Activated CD8-positive, alpha-beta T cell treated with anti-CD3 and anti-CD28 coated beads for 36 hours (primary cell): ENCODE results near the gene TPST1. TPM values are rescaled to one million over a fixed set of nuclear protein-coding genes. Genes with fewer than 3 reads are reported as not detected.

Source experiments
- ATAC-seq: fragments of 200-7000 bp; cut with Tn5 transposase; one replicate; pipeline ENCODE4 v1.10.0; 2021; ENCODE audit warnings: mild to moderate bottlenecking, moderate library complexity
- CTCF ChIA-PET: fragments of 350-600 bp; sonication (Branson Sonifier 250); formaldehyde crosslinking; loops from one replicate; lab custom pipeline; 2021; ENCODE audit warnings: antibody characterized with exemption; lab: Charles Lee
- POLR2A ChIA-PET: fragments of 350-600 bp; sonication (Branson Sonifier 250); formaldehyde crosslinking; loops from one replicate; lab custom pipeline; 2021; ENCODE audit warnings: antibody characterized with exemption; lab: Charles Lee
- DNase-seq: peaks from one replicate; pipeline ENCODE4 v3.0.0-alpha.2; 2020
- H3K27ac Mint-ChIP-seq: one replicate; pipeline ENCODE4 v1.8.0; 2021; ENCODE audit warnings: mild to moderate bottlenecking, mixed read lengths
- H3K27me3 Mint-ChIP-seq: one replicate; pipeline ENCODE4 v1.8.0; 2021; ENCODE audit warnings: mixed read lengths
- H3K36me3 Mint-ChIP-seq: one replicate; pipeline ENCODE4 v1.8.0; 2021; ENCODE audit warnings: low read depth, mixed read lengths
- H3K4me1 Mint-ChIP-seq: one replicate; pipeline ENCODE4 v1.8.0; 2021; ENCODE audit warnings: low read depth, mixed read lengths
- H3K4me3 Mint-ChIP-seq: one replicate; pipeline ENCODE4 v1.8.0; 2021; ENCODE audit warnings: mild to moderate bottlenecking, moderate library complexity, mixed read lengths
- H3K9me3 Mint-ChIP-seq: one replicate; pipeline ENCODE4 v1.8.0; 2021; ENCODE audit warnings: mixed read lengths
- intact Hi-C: fragments of 100-400 bp; cut with micrococcal nuclease; formaldehyde crosslinking; loops from one replicate; pipeline ENCODE4 v1.10.0; 2022
- total RNA-seq, 2 experiments: library from RNA; stranded (reverse); gene quantifications; one replicate each; pipeline ENCODE4 v1.2.3, GENCODE V29; 2021
- TF ChIP-seq, protein P1 (sequence below): fragments of 200-600 bp; IDR thresholded peaks from one replicate; pipeline ENCODE4 v1.8.0; 2022; ENCODE audit warnings: antibody characterized with exemption, mild to moderate bottlenecking

TPST1 gene
- total RNA-seq, 2 experiments from 2014 or later: 2.4 TPM

DNA sequence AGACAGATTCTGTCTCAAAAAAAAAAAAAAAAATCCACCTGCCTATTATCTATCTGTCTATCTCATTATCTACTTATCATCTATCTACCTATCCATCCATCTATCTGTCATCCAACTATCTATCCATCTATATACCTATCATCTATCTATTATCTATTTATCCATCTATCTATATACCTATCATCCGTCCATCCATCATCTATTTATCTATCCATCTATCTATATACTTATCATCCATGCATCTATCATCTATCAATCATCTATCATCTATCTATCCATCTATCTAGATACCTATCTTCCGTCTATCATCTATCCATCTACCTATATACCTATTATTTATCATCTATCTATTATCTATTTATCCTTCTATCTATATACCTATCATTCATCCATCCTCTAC lies 16.5 kb upstream of the TPST1 start:
- ATAC-seq (no peak), DNase-seq (no peak)
- intact Hi-C loops: no loop called here
- Mint-ChIP-seq H3K27me3 (no peaks in the 10 kb centered on the region), H3K9me3 (no peaks in the 10 kb centered on the region), H3K4me1 (no peaks in the 10 kb centered on the region), H3K27ac (no peak overlapping the region), H3K4me3 (no peak overlapping the region), H3K36me3 (no peaks in the 10 kb centered on the region)
- TF ChIP-seq, protein P1, sequence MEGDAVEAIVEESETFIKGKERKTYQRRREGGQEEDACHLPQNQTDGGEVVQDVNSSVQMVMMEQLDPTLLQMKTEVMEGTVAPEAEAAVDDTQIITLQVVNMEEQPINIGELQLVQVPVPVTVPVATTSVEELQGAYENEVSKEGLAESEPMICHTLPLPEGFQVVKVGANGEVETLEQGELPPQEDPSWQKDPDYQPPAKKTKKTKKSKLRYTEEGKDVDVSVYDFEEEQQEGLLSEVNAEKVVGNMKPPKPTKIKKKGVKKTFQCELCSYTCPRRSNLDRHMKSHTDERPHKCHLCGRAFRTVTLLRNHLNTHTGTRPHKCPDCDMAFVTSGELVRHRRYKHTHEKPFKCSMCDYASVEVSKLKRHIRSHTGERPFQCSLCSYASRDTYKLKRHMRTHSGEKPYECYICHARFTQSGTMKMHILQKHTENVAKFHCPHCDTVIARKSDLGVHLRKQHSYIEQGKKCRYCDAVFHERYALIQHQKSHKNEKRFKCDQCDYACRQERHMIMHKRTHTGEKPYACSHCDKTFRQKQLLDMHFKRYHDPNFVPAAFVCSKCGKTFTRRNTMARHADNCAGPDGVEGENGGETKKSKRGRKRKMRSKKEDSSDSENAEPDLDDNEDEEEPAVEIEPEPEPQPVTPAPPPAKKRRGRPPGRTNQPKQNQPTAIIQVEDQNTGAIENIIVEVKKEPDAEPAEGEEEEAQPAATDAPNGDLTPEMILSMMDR: no peak
- ChIA-PET POLR2A (no interaction called here), CTCF (no interaction called here)

DNA sequence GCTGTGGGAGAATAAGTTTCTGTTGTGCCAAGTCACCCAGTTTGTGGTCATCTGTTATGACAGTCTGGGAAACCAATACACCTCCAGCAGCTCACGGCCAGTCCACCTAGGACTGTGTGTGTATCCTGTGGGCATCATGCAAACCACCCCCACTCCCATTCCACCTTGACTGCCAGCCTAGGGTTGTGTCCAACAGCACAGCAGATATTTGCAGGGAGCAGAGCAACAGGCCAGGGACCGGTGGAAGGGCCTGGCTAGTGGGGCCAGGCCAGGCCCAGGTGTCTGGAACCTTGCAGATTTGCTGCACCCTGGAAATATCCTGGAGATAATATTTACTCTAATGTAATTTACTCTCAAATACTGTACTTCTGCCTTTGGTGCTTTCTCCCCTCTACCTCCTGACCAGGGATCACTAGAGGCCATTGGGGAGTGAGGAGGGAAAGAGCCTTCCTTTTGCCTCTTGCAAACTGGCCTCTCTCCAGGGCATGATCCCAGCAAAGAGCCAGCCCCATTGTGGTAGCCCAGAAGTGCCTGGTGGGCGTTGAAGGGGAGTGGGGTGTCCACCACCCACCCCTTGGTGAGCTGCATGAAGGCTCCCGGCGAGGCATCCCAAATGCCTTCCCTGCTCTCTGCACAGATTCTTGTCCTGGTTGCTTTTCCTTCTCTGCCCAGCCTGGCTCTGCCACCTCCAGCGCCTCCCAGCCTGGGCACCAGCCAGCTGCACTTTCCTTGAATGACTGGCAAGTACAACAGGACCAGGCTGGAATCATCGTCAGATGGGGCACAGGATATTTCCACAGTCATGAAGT lies 15.2 kb upstream of the TPST1 start:
- DNase-seq (no peak), ATAC-seq (no peak)
- ChIA-PET POLR2A (no interaction called here), CTCF (no interaction called here)
- no peak overlapping the region for H3K27ac Mint-ChIP-seq
- TF ChIP-seq, protein P1: no peak
- H3K9me3 Mint-ChIP-seq: no peaks in the 10 kb centered on the region
- no peak overlapping the region for H3K4me3 Mint-ChIP-seq
- intact Hi-C loops: no loop called here
- H3K4me1 Mint-ChIP-seq: no peaks in the 10 kb centered on the region
- no peaks in the 10 kb centered on the region for H3K36me3 Mint-ChIP-seq
- H3K27me3 Mint-ChIP-seq: no peaks in the 10 kb centered on the region

DNA sequence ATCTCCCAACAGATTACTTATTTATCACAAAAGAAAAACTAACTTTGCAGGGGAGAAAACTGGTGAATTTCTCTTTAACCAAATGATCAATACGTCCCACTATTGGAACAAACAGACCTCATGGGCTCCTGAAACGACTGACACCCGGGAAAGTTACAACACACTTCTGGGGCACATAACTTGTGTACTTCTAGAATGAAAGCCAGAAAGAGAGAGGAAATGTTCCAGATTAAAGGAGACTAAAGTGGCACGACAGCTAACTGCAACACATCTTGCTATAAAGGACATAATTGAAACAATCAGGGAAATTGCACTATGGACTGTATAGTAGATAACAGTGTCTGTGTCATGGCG lies 14.7 kb upstream of the TPST1 start:
- Mint-ChIP-seq H3K36me3 (no peaks in the 10 kb centered on the region), H3K27ac (no peak overlapping the region), H3K27me3 (no peaks in the 10 kb centered on the region), H3K9me3 (no peaks in the 10 kb centered on the region), H3K4me3 (no peak overlapping the region), H3K4me1 (no peaks in the 10 kb centered on the region)
- ChIA-PET CTCF (no interaction called here), POLR2A (no interaction called here)
- TF ChIP-seq, protein P1: no peak
- ATAC-seq (no peak), DNase-seq (no peak)
- intact Hi-C loops: no loop called here

DNA sequence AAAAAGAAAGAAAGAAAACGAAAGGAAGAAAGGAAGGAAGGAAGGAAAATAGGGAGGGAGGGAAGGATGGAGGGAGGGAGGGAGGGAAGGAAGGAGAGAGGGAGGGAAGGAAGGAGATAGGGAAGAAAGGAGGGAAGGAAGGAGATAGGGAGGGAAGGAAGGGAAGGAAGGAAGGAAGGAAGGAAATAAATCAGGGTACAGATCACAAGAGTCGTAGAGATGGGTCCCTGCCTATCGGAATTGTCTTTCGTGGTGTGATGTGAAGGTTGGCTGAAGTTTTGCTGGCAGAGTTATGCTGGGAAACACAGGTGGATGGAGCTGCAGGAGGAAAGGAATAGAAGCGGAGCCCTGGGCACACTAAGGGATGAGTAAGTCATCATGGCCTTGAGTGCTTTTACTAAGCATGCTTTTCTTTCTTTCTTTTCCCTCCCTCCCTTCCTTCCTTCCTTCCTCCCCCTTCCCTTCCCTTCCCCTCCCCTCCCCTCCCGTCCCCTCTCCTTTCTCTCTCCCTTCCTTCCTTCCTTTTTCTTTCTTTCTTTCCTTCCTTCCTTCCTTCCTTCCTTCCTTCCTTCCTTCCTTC lies 11.9 kb upstream of the TPST1 start:
- ChIA-PET POLR2A (no interaction called here), CTCF (interaction anchor here (1.6 kb wide), 1 partner anchor 11 kb away, joined by 3 read pairs; the partner anchor contains the start of gene TPST1)
- ATAC-seq (no peak), DNase-seq (no peak)
- no peaks in the 10 kb centered on the region for H3K4me1 Mint-ChIP-seq
- H3K4me3 Mint-ChIP-seq: no peak overlapping the region
- no peaks in the 10 kb centered on the region for H3K9me3 Mint-ChIP-seq
- no peaks in the 10 kb centered on the region for H3K27me3 Mint-ChIP-seq
- intact Hi-C loops: no loop called here
- H3K36me3 Mint-ChIP-seq: no peaks in the 10 kb centered on the region
- TF ChIP-seq, protein P1: no peak
- no peak overlapping the region for H3K27ac Mint-ChIP-seq

DNA sequence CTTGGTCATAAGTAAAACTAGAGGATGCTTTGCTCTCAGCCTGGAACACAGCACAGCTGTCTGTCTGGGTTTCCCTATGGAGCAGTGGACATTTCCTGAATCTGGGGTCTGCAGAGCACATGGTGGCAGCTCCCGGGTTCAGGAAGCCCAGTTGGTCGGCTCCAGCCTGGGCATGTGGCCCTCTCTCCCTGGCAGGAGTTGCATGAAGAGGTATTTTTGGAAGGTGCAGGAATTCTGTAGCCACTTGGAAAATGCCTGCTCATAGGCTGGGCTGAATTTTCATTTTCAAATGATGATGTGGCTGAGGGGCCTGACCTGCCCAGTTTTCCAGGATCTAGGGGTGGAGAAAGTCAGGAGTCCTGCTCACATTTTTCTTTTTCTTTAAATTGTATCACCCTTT lies 6.7 kb upstream of the TPST1 start:
- TF ChIP-seq, protein P1: no peak
- Mint-ChIP-seq H3K27me3 (no peaks in the 10 kb centered on the region), H3K4me1 (peaks cover 4% of the 10 kb centered on the region), H3K27ac (no peak overlapping the region), H3K4me3 (no peak overlapping the region), H3K9me3 (no peaks in the 10 kb centered on the region), H3K36me3 (no peaks in the 10 kb centered on the region)
- intact Hi-C loops: no loop called here
- DNase-seq: no peak
- ATAC-seq: no peak
- POLR2A ChIA-PET: no interaction called here
- CTCF ChIA-PET: no interaction called here
